WTC11 (cell line): ENCODE data around the gene DUSP1. TPM values are rescaled to one million over a fixed set of nuclear protein-coding genes. Genes with fewer than 3 reads are reported as not detected.

Experiments used
- ATAC-seq: fragments of 200-7000 bp; cut with Tn5 transposase; 2 replicates; pipeline ENCODE4 v1.10.0; 2021; ENCODE audit warnings: mild to moderate bottlenecking, moderate library complexity
- CTCF ChIA-PET: fragments of 300-600 bp; sonication (Branson Sonifier 250); formaldehyde crosslinking; loops from one replicate; lab custom pipeline; 2021; ENCODE audit warnings: antibody characterized with exemption; lab: Charles Lee
- POLR2A ChIA-PET: fragments of 350-600 bp; sonication (Branson Sonifier 250); formaldehyde crosslinking; loops from one replicate; lab custom pipeline; 2021; ENCODE audit warnings: antibody characterized with exemption; lab: Charles Lee
- DNase-seq: peaks from one replicate; pipeline ENCODE4 v3.0.0; 2021; ENCODE audit warnings: low spot score
- H3K27ac Mint-ChIP-seq: 2 replicates; pipeline ENCODE4 v1.8.0; 2021; ENCODE audit warnings: mixed read lengths
- H3K27me3 Mint-ChIP-seq: 2 replicates; pipeline ENCODE4 v1.8.0; 2021; ENCODE audit warnings: low read depth, mild to moderate bottlenecking, moderate library complexity, mixed read lengths
- H3K36me3 Mint-ChIP-seq: 2 replicates; pipeline ENCODE4 v1.8.0; 2021; ENCODE audit warnings: mixed read lengths
- H3K4me1 Mint-ChIP-seq: 2 replicates; pipeline ENCODE4 v1.8.0; 2022; ENCODE audit warnings: mixed read lengths
- H3K4me3 Mint-ChIP-seq: 2 replicates; pipeline ENCODE4 v1.8.0; 2021; ENCODE audit warnings: mild to moderate bottlenecking, moderate library complexity, mixed read lengths
- H3K9me3 Mint-ChIP-seq: 2 replicates; pipeline ENCODE4 v1.8.0; 2021; ENCODE audit warnings: mixed read lengths
- ARID4B ChIP-seq: sonication (generic); formaldehyde crosslinking; IDR thresholded peaks from 2 replicates; pipeline ENCODE4 v1.8.0; 2023; ENCODE audit warnings: missing genetic modification reagents, mild to moderate bottlenecking, borderline replicate concordance
- CDX4 ChIP-seq: fragments of 250-450 bp; sonication (Bioruptor Pico); IDR thresholded peaks from 2 replicates; pipeline ENCODE4 v1.9.0; 2021; ENCODE audit warnings: moderate library complexity, mild to moderate bottlenecking, inconsistent platforms, borderline replicate concordance
- ELF4 ChIP-seq: sonication (generic); formaldehyde crosslinking; IDR thresholded peaks from 2 replicates; pipeline ENCODE4 v1.8.1; 2022; ENCODE audit warnings: low read depth, mild to moderate bottlenecking, moderate library complexity, missing genetic modification reagents
- GABPB1 ChIP-seq: sonication (generic); formaldehyde crosslinking; IDR thresholded peaks from 2 replicates; pipeline ENCODE4 v1.8.1; 2023; ENCODE audit warnings: mild to moderate bottlenecking, missing genetic modification reagents
- HMGXB4 ChIP-seq: sonication (generic); formaldehyde crosslinking; IDR thresholded peaks from 2 replicates; pipeline ENCODE4 v1.8.1; 2023; ENCODE audit warnings: mild to moderate bottlenecking, moderate library complexity, missing genetic modification reagents
- MXD4 ChIP-seq: fragments of 250-450 bp; sonication (Bioruptor Pico); IDR thresholded peaks from 2 replicates; pipeline ENCODE4 v1.8.0; 2021; ENCODE audit warnings: mild to moderate bottlenecking, moderate library complexity, borderline replicate concordance
- MYBL2 ChIP-seq: sonication (generic); formaldehyde crosslinking; IDR thresholded peaks from 2 replicates; pipeline ENCODE4 v1.8.1; 2023; ENCODE audit warnings: mild to moderate bottlenecking, moderate library complexity, missing genetic modification reagents
- NFATC4 ChIP-seq: fragments of 250-450 bp; sonication (Bioruptor Pico); IDR thresholded peaks from 2 replicates; pipeline ENCODE4 v1.9.0; 2021; ENCODE audit warnings: mild to moderate bottlenecking
- NFYB ChIP-seq: sonication (generic); formaldehyde crosslinking; conservative IDR thresholded peaks from 2 replicates; pipeline ENCODE4 v1.8.0; 2022; ENCODE audit warnings: low read depth, missing genetic modification reagents
- NR1H2 ChIP-seq: sonication (generic); formaldehyde crosslinking; IDR thresholded peaks from 2 replicates; pipeline ENCODE4 v1.9.0; 2021; ENCODE audit warnings: mild to moderate bottlenecking, moderate library complexity, missing genetic modification reagents
- OVOL2 ChIP-seq: fragments of 250-450 bp; sonication (Bioruptor Pico); IDR thresholded peaks from 2 replicates; pipeline ENCODE4 v1.9.0; 2021; ENCODE audit warnings: mild to moderate bottlenecking, borderline replicate concordance
- RELA ChIP-seq: sonication (generic); formaldehyde crosslinking; IDR thresholded peaks from 2 replicates; pipeline ENCODE4 v1.8.1; 2022; ENCODE audit warnings: missing genetic modification reagents, mild to moderate bottlenecking, borderline replicate concordance
- SP1 ChIP-seq: sonication (generic); formaldehyde crosslinking; conservative IDR thresholded peaks from 2 replicates; pipeline ENCODE4 v1.8.1; 2022; ENCODE audit warnings: missing genetic modification reagents
- USF1 ChIP-seq: sonication (generic); formaldehyde crosslinking; IDR thresholded peaks from 2 replicates; pipeline ENCODE4 v1.8.0; 2022; ENCODE audit warnings: mild to moderate bottlenecking, missing genetic modification reagents
- ZBTB21 ChIP-seq: sonication (generic); formaldehyde crosslinking; IDR thresholded peaks from 2 replicates; pipeline ENCODE4 v1.8.1; 2023; ENCODE audit warnings: mild to moderate bottlenecking, missing genetic modification reagents, borderline replicate concordance
- ZNF138 ChIP-seq: sonication (generic); formaldehyde crosslinking; conservative IDR thresholded peaks from 2 replicates; pipeline ENCODE4 v1.8.1; 2022; ENCODE audit warnings: mild to moderate bottlenecking, moderate library complexity, missing genetic modification reagents
- ZNF263 ChIP-seq: sonication (generic); formaldehyde crosslinking; IDR thresholded peaks from 2 replicates; pipeline ENCODE4 v1.8.1; 2022; ENCODE audit warnings: low read depth, mild to moderate bottlenecking, moderate library complexity, missing genetic modification reagents
- ZNF512 ChIP-seq: sonication (generic); formaldehyde crosslinking; IDR thresholded peaks from 2 replicates; pipeline ENCODE4 v1.8.1; 2022; ENCODE audit warnings: missing genetic modification reagents, borderline replicate concordance
- total RNA-seq: library from RNA; stranded (reverse); gene quantifications from 3 replicates; pipeline ENCODE4 v1.2.3, GENCODE V29; 2021
- TF ChIP-seq, protein P1 (sequence below): sonication (generic); formaldehyde crosslinking; IDR thresholded peaks from 2 replicates; pipeline ENCODE4 v1.8.0; 2022; ENCODE audit warnings: missing genetic modification reagents
- TF ChIP-seq, protein P2 (sequence below): sonication (generic); formaldehyde crosslinking; IDR thresholded peaks from 2 replicates; pipeline ENCODE4 v1.8.1; 2023; ENCODE audit warnings: mild to moderate bottlenecking, missing genetic modification reagents

DUSP1 gene
- total RNA-seq, 1 experiment from 2014 or later, result 9.5 TPM

- no peak for TF ChIP-seq ZBTB21
- TF ChIP-seq ZNF263 (CRISPR knock-in tag), result no peak
- no peak for TF ChIP-seq HMGXB4 (CRISPR knock-in tag)
- no peak for TF ChIP-seq NFATC4 (CRISPR knock-in tag)
- TF ChIP-seq SP1 (CRISPR knock-in tag), result no peak
- no peak for TF ChIP-seq ELF4 (CRISPR knock-in tag)
- TF ChIP-seq GABPB1 (CRISPR knock-in tag), result no peak
- TF ChIP-seq NR1H2 (CRISPR knock-in tag), result no peak
- TF ChIP-seq, protein P1, sequence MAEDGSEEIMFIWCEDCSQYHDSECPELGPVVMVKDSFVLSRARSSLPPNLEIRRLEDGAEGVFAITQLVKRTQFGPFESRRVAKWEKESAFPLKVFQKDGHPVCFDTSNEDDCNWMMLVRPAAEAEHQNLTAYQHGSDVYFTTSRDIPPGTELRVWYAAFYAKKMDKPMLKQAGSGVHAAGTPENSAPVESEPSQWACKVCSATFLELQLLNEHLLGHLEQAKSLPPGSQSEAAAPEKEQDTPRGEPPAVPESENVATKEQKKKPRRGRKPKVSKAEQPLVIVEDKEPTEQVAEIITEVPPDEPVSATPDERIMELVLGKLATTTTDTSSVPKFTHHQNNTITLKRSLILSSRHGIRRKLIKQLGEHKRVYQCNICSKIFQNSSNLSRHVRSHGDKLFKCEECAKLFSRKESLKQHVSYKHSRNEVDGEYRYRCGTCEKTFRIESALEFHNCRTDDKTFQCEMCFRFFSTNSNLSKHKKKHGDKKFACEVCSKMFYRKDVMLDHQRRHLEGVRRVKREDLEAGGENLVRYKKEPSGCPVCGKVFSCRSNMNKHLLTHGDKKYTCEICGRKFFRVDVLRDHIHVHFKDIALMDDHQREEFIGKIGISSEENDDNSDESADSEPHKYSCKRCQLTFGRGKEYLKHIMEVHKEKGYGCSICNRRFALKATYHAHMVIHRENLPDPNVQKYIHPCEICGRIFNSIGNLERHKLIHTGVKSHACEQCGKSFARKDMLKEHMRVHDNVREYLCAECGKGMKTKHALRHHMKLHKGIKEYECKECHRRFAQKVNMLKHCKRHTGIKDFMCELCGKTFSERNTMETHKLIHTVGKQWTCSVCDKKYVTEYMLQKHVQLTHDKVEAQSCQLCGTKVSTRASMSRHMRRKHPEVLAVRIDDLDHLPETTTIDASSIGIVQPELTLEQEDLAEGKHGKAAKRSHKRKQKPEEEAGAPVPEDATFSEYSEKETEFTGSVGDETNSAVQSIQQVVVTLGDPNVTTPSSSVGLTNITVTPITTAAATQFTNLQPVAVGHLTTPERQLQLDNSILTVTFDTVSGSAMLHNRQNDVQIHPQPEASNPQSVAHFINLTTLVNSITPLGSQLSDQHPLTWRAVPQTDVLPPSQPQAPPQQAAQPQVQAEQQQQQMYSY, result no peak
- TF ChIP-seq MYBL2 (CRISPR knock-in tag), result no peak
- TF ChIP-seq, protein P2, sequence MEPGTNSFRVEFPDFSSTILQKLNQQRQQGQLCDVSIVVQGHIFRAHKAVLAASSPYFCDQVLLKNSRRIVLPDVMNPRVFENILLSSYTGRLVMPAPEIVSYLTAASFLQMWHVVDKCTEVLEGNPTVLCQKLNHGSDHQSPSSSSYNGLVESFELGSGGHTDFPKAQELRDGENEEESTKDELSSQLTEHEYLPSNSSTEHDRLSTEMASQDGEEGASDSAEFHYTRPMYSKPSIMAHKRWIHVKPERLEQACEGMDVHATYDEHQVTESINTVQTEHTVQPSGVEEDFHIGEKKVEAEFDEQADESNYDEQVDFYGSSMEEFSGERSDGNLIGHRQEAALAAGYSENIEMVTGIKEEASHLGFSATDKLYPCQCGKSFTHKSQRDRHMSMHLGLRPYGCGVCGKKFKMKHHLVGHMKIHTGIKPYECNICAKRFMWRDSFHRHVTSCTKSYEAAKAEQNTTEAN, result no peak
- no peak for TF ChIP-seq USF1 (CRISPR knock-in tag)
- TF ChIP-seq CDX4, result no peak
- TF ChIP-seq MXD4 (CRISPR knock-in tag), result no peak
- no peak for TF ChIP-seq OVOL2
- no peak for TF ChIP-seq ARID4B
- no peak for TF ChIP-seq NFYB
- TF ChIP-seq ZNF512 (CRISPR knock-in tag), result no peak
- no peak for TF ChIP-seq RELA (CRISPR knock-in tag)
- no peak for TF ChIP-seq ZNF138 (CRISPR knock-in tag)
- Mint-ChIP-seq H3K4me3 (no peak overlapping the region), H3K4me1 (no peaks in the 10 kb centered on the region), H3K9me3 (no peaks in the 10 kb centered on the region), H3K27ac (no peak overlapping the region), H3K27me3 (peaks cover 35% of the 10 kb centered on the region), H3K36me3 (no peaks in the 10 kb centered on the region)
- no peak for DNase-seq
- CTCF ChIA-PET, result no interaction called here
- ATAC-seq, result no peak
- POLR2A ChIA-PET, result no interaction called here
Observed at GRCh38 chr5:172817664-172818063, 46.7 kb upstream of the DUSP1 start.
